Measurements from ENCODE around the gene HMG20A. TPM values are rescaled to one million over a fixed set of nuclear protein-coding genes. Genes with fewer than 3 reads are reported as not detected.

HMG20A gene
- total and polyA plus RNA-seq, 10 of the 15 experiments (the other 5 are each of a cell fraction or from before 2014, with no cell fraction given), result 30.0 to 98.7 (median 46.8) TPM

DNA sequence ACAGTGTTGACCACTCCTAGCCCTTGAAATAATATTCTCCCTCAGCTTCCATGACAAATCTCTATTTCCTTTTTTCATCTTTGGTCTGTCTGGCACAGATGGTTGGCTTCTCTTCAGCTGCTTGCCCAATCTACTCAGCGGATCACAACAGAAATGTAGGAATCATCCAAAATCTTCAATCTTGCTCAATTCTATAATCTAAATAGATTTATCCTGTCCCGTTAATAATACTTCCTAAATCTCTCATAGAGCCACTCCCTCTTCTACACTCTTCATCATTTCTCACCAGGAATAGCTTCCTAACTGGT is 4.6 kb upstream of the HMG20A start:
- FAIRE-seq, result no peak
- TF ChIP-seq, protein P1, sequence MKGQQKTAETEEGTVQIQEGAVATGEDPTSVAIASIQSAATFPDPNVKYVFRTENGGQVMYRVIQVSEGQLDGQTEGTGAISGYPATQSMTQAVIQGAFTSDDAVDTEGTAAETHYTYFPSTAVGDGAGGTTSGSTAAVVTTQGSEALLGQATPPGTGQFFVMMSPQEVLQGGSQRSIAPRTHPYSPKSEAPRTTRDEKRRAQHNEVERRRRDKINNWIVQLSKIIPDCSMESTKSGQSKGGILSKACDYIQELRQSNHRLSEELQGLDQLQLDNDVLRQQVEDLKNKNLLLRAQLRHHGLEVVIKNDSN (IDR thresholded peaks at IDR 0.05; ENCODE audit: borderline replicate concordance, extremely low read length, insufficient read depth, low read depth, low read length), result no peak
- TF ChIP-seq, protein P2, sequence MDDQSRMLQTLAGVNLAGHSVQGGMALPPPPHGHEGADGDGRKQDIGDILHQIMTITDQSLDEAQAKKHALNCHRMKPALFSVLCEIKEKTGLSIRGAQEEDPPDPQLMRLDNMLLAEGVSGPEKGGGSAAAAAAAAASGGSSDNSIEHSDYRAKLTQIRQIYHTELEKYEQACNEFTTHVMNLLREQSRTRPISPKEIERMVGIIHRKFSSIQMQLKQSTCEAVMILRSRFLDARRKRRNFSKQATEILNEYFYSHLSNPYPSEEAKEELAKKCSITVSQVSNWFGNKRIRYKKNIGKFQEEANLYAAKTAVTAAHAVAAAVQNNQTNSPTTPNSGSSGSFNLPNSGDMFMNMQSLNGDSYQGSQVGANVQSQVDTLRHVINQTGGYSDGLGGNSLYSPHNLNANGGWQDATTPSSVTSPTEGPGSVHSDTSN (IDR thresholded peaks at IDR 0.05; ENCODE audit: insufficient replicate concordance, low read depth, low read length), result no peak
- TF ChIP-seq, protein P3, sequence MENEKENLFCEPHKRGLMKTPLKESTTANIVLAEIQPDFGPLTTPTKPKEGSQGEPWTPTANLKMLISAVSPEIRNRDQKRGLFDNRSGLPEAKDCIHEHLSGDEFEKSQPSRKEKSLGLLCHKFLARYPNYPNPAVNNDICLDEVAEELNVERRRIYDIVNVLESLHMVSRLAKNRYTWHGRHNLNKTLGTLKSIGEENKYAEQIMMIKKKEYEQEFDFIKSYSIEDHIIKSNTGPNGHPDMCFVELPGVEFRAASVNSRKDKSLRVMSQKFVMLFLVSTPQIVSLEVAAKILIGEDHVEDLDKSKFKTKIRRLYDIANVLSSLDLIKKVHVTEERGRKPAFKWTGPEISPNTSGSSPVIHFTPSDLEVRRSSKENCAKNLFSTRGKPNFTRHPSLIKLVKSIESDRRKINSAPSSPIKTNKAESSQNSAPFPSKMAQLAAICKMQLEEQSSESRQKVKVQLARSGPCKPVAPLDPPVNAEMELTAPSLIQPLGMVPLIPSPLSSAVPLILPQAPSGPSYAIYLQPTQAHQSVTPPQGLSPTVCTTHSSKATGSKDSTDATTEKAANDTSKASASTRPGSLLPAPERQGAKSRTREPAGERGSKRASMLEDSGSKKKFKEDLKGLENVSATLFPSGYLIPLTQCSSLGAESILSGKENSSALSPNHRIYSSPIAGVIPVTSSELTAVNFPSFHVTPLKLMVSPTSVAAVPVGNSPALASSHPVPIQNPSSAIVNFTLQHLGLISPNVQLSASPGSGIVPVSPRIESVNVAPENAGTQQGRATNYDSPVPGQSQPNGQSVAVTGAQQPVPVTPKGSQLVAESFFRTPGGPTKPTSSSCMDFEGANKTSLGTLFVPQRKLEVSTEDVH (IDR thresholded peaks at IDR 0.05; ENCODE audit: low read depth, partially characterized antibody), result no peak
- TF ChIP-seq MXI1 (IDR thresholded peaks at IDR 0.05; ENCODE audit: low read depth, low read length), result no peak
- TF ChIP-seq, protein P4, sequence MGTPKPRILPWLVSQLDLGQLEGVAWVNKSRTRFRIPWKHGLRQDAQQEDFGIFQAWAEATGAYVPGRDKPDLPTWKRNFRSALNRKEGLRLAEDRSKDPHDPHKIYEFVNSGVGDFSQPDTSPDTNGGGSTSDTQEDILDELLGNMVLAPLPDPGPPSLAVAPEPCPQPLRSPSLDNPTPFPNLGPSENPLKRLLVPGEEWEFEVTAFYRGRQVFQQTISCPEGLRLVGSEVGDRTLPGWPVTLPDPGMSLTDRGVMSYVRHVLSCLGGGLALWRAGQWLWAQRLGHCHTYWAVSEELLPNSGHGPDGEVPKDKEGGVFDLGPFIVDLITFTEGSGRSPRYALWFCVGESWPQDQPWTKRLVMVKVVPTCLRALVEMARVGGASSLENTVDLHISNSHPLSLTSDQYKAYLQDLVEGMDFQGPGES (IDR thresholded peaks at IDR 0.05), result no peak
- TF ChIP-seq PAX5 (IDR thresholded peaks at IDR 0.05; ENCODE audit: borderline replicate concordance, low read depth, low read length), result no peak
- TF ChIP-seq MEF2B (IDR thresholded peaks at IDR 0.05; ENCODE audit: partially characterized antibody, poor library complexity, severe bottlenecking), result no peak
- no peak for TF ChIP-seq NBN (IDR thresholded peaks at IDR 0.05)
- TF ChIP-seq, protein P5, sequence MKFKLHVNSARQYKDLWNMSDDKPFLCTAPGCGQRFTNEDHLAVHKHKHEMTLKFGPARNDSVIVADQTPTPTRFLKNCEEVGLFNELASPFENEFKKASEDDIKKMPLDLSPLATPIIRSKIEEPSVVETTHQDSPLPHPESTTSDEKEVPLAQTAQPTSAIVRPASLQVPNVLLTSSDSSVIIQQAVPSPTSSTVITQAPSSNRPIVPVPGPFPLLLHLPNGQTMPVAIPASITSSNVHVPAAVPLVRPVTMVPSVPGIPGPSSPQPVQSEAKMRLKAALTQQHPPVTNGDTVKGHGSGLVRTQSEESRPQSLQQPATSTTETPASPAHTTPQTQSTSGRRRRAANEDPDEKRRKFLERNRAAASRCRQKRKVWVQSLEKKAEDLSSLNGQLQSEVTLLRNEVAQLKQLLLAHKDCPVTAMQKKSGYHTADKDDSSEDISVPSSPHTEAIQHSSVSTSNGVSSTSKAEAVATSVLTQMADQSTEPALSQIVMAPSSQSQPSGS (IDR thresholded peaks at IDR 0.05; ENCODE audit: low read length), result no peak
- no peak for TF ChIP-seq MYC (IDR thresholded peaks at IDR 0.05; ENCODE audit: insufficient read depth, insufficient read length, insufficient replicate concordance, low read length, severe bottlenecking)
- TF ChIP-seq, protein P6, sequence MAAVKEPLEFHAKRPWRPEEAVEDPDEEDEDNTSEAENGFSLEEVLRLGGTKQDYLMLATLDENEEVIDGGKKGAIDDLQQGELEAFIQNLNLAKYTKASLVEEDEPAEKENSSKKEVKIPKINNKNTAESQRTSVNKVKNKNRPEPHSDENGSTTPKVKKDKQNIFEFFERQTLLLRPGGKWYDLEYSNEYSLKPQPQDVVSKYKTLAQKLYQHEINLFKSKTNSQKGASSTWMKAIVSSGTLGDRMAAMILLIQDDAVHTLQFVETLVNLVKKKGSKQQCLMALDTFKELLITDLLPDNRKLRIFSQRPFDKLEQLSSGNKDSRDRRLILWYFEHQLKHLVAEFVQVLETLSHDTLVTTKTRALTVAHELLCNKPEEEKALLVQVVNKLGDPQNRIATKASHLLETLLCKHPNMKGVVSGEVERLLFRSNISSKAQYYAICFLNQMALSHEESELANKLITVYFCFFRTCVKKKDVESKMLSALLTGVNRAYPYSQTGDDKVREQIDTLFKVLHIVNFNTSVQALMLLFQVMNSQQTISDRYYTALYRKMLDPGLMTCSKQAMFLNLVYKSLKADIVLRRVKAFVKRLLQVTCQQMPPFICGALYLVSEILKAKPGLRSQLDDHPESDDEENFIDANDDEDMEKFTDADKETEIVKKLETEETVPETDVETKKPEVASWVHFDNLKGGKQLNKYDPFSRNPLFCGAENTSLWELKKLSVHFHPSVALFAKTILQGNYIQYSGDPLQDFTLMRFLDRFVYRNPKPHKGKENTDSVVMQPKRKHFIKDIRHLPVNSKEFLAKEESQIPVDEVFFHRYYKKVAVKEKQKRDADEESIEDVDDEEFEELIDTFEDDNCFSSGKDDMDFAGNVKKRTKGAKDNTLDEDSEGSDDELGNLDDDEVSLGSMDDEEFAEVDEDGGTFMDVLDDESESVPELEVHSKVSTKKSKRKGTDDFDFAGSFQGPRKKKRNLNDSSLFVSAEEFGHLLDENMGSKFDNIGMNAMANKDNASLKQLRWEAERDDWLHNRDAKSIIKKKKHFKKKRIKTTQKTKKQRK (IDR thresholded peaks at IDR 0.05; ENCODE audit: low read depth, low read length), result no peak
- TF ChIP-seq ZNF24 (IDR thresholded peaks at IDR 0.05), result no peak

More for the DNA sequence above, 4.6 kb upstream of the HMG20A start:
- SMC1A ChIA-PET (ENCODE audit: uncharacterized antibody, unreplicated experiment), result interaction anchor here (0.9 to 7.6 kb wide), 7 partner anchors 8 to 231 kb away, joined by 3 to 107 read pairs (median 3); no protein-coding TSS in a partner anchor
- Histone ChIP-seq H3K36me3 (ENCODE audit: control insufficient read depth in 2 of 2, insufficient read depth in 2 of 2, low read length in 1 of 2) (no peaks in the 10 kb centered on the region), H3K27me3 (replicated peaks in 1 of 2; ENCODE audit: control insufficient read depth in 2 of 2, insufficient read depth in 2 of 2, low read length in 1 of 2) (no peaks in the 10 kb centered on the region), H4K20me1 (ENCODE audit: control insufficient read depth, insufficient read depth) (no peaks in the 10 kb centered on the region), H3K4me2 (ENCODE audit: control insufficient read depth, insufficient read depth) (no peak overlapping the region), H3K4me1 (ENCODE audit: control insufficient read depth, insufficient read depth, low read length) (no peaks in the 10 kb centered on the region; the same call in 1 of the 2 replicates), H3K9me3 (replicated peaks; ENCODE audit: control insufficient read depth, insufficient read depth, low read length) (no peaks in the 10 kb centered on the region), H3K9ac (ENCODE audit: control insufficient read depth, insufficient read depth, low read length) (no peak overlapping the region), H3K27ac (ENCODE audit: control insufficient read depth, insufficient read depth) (no peak overlapping the region), H3K4me3 (no peak overlapping the region), H3K79me2 (ENCODE audit: control insufficient read depth, insufficient read depth, low read length) (peaks cover 21% of the 10 kb centered on the region), H2AFZ (ENCODE audit: control insufficient read depth, low read depth, low read length) (no peak overlapping the region)
- RAD21 ChIA-PET (ENCODE audit: unreplicated experiment), result interaction anchor here (0.9 to 4.2 kb wide), 7 partner anchors 10 to 235 kb away, joined by 3 to 49 read pairs (median 3); no protein-coding TSS in a partner anchor
- ATAC-seq (no peak), DNase-seq (ENCODE audit: low read depth, low spot score) (no peak)
- intact Hi-C loops (cut with micrococcal nuclease; ENCODE audit: unreplicated experiment) (no loop called here), in situ Hi-C loops (cut with MboI) (no loop called here)
- 47% methylated on average over 2 of the region's 2 CpGs for WGBS (ENCODE audit: insufficient coverage, insufficient replicate concordance, low lambda C conversion rate, missing lambda C conversion rate)
- POLR2A ChIA-PET, result interaction anchor here (0.6 to 1.2 kb wide), 3 partner anchors 10 to 229 kb away, joined by 3 to 5 read pairs (median 3); no protein-coding TSS in a partner anchor
- CTCF ChIA-PET, result interaction anchor here (0.6 to 4.2 kb wide), 8 partner anchors 11 to 352 kb away, joined by 3 to 33 read pairs (median 4); no protein-coding TSS in a partner anchor
- BruUV-seq (replicated peaks), result no TSS peak
